Mesenchymal stem cell (in vitro differentiated cells and primary cell): ENCODE measurements around the gene SLC38A9.
A peak's percentile ranks its signal among the peaks of the same experiment; 100 is the strongest.

Experiments used
- DNase-seq: peaks from one replicate; pipeline ENCODE4 v3.0.0-alpha.2; 2013
- H2AFZ ChIP-seq: one replicate; pipeline ENCODE4 v1.6.1; 2013; ENCODE audit warnings: low read depth, mild to moderate bottlenecking, control low read depth, inconsistent platforms, low read length, moderate library complexity
- H2AK5ac ChIP-seq: 2 replicates; pipeline ENCODE4 v1.6.1; 2013; ENCODE audit warnings: low read length, moderate library complexity, mild to moderate bottlenecking, inconsistent platforms; ENCODE audit not compliant: severe bottlenecking
- H2BK120ac ChIP-seq: one replicate; pipeline ENCODE4 v1.6.1; 2013; ENCODE audit warnings: low read depth, mild to moderate bottlenecking, inconsistent platforms, low read length, moderate library complexity
- H2BK12ac ChIP-seq, 2 experiments: one replicate each; pipeline ENCODE4 v1.6.1; 2013; ENCODE audit warnings: inconsistent platforms in 2 of 2, low read length in 2 of 2, mild to moderate bottlenecking in 2 of 2, moderate library complexity in 2 of 2, control low read depth in 1 of 2
- H2BK15ac ChIP-seq: one replicate; pipeline ENCODE4 v1.6.1; 2013; ENCODE audit warnings: mild to moderate bottlenecking, low read depth, inconsistent platforms; ENCODE audit not compliant: poor library complexity, severe bottlenecking
- H2BK5ac ChIP-seq: 2 replicates; pipeline ENCODE4 v1.6.1; 2013; ENCODE audit warnings: low read depth, mild to moderate bottlenecking, low read length, control low read depth, inconsistent platforms; ENCODE audit not compliant: poor library complexity, severe bottlenecking
- H3K14ac ChIP-seq, 2 experiments: one replicate each; pipeline ENCODE4 v1.6.1; 2013; ENCODE audit warnings: inconsistent platforms in 2 of 2, low read length in 2 of 2, control low read depth in 1 of 2, mild to moderate bottlenecking in 1 of 2, moderate library complexity in 1 of 2
- H3K18ac ChIP-seq, 2 experiments: one replicate each; pipeline ENCODE4 v1.6.1; 2013; ENCODE audit warnings: inconsistent platforms in 2 of 2, low read length in 2 of 2, control low read depth in 1 of 2, low read depth in 1 of 2, mild to moderate bottlenecking in 1 of 2
- H3K23ac ChIP-seq, 2 experiments: one replicate each; pipeline ENCODE4 v1.6.1; 2013; ENCODE audit warnings: inconsistent platforms in 2 of 2, low read length in 2 of 2, mild to moderate bottlenecking in 2 of 2, moderate library complexity in 2 of 2, control low read depth in 1 of 2
- H3K27ac ChIP-seq: 2 replicates; pipeline ENCODE4 v1.5.1; 2013; ENCODE audit warnings: mild to moderate bottlenecking, moderate library complexity, low read length, control low read depth, inconsistent platforms; ENCODE audit not compliant: poor library complexity, severe bottlenecking
- H3K27me3 ChIP-seq, 2 experiments: 2 replicates each; pipeline versions ENCODE4 v1.6.1 to v1.7.0; 2013; ENCODE audit warnings: low read length in 2 of 2, mild to moderate bottlenecking in 2 of 2, moderate library complexity in 2 of 2, control low read depth in 1 of 2, inconsistent platforms in 1 of 2; ENCODE audit not compliant: control insufficient read depth in 1 of 2, insufficient read depth in 1 of 2
- H3K36me3 ChIP-seq, 2 experiments: 2 replicates each; pipeline versions ENCODE4 v1.6.1 to v1.7.0; 2013; ENCODE audit warnings: low read length in 2 of 2, control low read depth in 1 of 2, inconsistent platforms in 1 of 2, low read depth in 1 of 2, mild to moderate bottlenecking in 1 of 2; ENCODE audit not compliant: insufficient read depth in 2 of 2, control insufficient read depth in 1 of 2
- H3K4ac ChIP-seq, 2 experiments: one replicate each; pipeline ENCODE4 v1.6.1; 2013; ENCODE audit warnings: inconsistent platforms in 2 of 2, low read length in 2 of 2, mild to moderate bottlenecking in 2 of 2, moderate library complexity in 2 of 2, control low read depth in 1 of 2, low read depth in 1 of 2
- H3K4me1 ChIP-seq: 2 replicates; pipeline ENCODE4 v1.6.1; 2013; ENCODE audit warnings: low read depth, low read length, control low read depth; ENCODE audit not compliant: control insufficient read depth, insufficient read depth
- H3K4me2 ChIP-seq: 2 replicates; pipeline ENCODE4 v1.6.1; 2013; ENCODE audit warnings: low read length, mild to moderate bottlenecking, inconsistent platforms; ENCODE audit not compliant: poor library complexity, severe bottlenecking
- H3K4me3 ChIP-seq, 2 experiments: 2 replicates each; pipeline versions ENCODE4 v1.5.1 to v1.7.0; 2013; ENCODE audit warnings: low read length in 2 of 2, mild to moderate bottlenecking in 2 of 2, control low read depth in 1 of 2, low read depth in 1 of 2; ENCODE audit not compliant: insufficient read depth in 1 of 2
- H3K79me1 ChIP-seq: replicated peaks from 2 replicates; pipeline ENCODE4 v1.6.1; 2013; ENCODE audit warnings: mild to moderate bottlenecking, control low read depth, low read length, inconsistent platforms; ENCODE audit not compliant: poor library complexity, severe bottlenecking
- H3K9ac ChIP-seq: 2 replicates; pipeline ENCODE4 v1.7.0; 2013; ENCODE audit warnings: mild to moderate bottlenecking, low read length, moderate library complexity
- H3K9me3 ChIP-seq: 2 replicates; pipeline ENCODE4 v1.7.0; 2013; ENCODE audit warnings: mild to moderate bottlenecking, low read length; ENCODE audit not compliant: control insufficient read depth
- H4K8ac ChIP-seq: one replicate; pipeline ENCODE4 v1.6.1; 2013; ENCODE audit warnings: inconsistent platforms, mild to moderate bottlenecking, low read length, moderate library complexity
- H4K91ac ChIP-seq: one replicate; pipeline ENCODE4 v1.6.1; 2013; ENCODE audit warnings: mild to moderate bottlenecking, low read length, inconsistent platforms
- WGBS: methylation state at CpG from one replicate; pipeline ENCODE4 v1.1.7; 2013; ENCODE audit warnings: mixed read lengths; 5-methylcytosine and 5-hydroxymethylcytosine counted together

The SLC38A9 gene

DNA sequence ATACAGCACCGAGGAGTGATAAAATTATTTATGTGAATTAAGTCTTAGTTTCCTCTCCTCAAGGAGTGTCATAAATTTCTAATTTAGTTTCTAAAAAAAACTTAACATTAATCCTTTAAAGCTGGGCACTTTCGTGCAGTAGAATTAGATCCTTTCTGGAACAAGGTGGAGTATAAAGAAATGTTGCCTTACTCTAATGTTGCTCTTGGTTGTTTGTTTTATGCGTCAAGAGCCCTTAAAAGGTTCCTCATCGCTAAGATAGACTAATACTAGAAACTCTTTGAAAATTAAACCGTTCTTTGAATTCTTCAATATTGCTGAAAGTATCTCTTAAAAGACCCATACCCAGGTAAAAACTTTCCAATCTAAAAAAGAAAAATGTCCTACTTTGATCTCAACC, 93.8 kb downstream of the SLC38A9 start:
- no peak overlapping the region for H2BK15ac ChIP-seq
- H3K23ac ChIP-seq, result no peak overlapping the region
- H2AFZ ChIP-seq, result no peak overlapping the region
- DNase-seq, result no peak
- H3K79me1 ChIP-seq, result no peaks in the 10 kb centered on the region
- H3K4me3 ChIP-seq, result no peak overlapping the region
- no peak overlapping the region for H2BK12ac ChIP-seq
- H3K14ac ChIP-seq, result no peak overlapping the region
- no peak overlapping the region for H3K9ac ChIP-seq
- H3K36me3 ChIP-seq, result peaks cover 0 to 3% of the 10 kb centered on the region in 2 experiments
- no peak overlapping the region for H3K4me2 ChIP-seq
- no peak overlapping the region for H3K27ac ChIP-seq
- no peak overlapping the region for H3K18ac ChIP-seq
- H2AK5ac ChIP-seq, result no peak overlapping the region
- H3K4me1 ChIP-seq, result peaks cover 1% of the 10 kb centered on the region
- no peak overlapping the region for H2BK5ac ChIP-seq
- H4K8ac ChIP-seq, result no peak overlapping the region
- H3K9me3 ChIP-seq, result no peaks in the 10 kb centered on the region
- no peak overlapping the region for H2BK120ac ChIP-seq
- no peaks in the 10 kb centered on the region for H3K27me3 ChIP-seq
- H4K91ac ChIP-seq, result no peak overlapping the region
- H3K4ac ChIP-seq, result no peak overlapping the region
- WGBS, result 98% methylated on average over 4 of the region's 5 CpGs

DNA sequence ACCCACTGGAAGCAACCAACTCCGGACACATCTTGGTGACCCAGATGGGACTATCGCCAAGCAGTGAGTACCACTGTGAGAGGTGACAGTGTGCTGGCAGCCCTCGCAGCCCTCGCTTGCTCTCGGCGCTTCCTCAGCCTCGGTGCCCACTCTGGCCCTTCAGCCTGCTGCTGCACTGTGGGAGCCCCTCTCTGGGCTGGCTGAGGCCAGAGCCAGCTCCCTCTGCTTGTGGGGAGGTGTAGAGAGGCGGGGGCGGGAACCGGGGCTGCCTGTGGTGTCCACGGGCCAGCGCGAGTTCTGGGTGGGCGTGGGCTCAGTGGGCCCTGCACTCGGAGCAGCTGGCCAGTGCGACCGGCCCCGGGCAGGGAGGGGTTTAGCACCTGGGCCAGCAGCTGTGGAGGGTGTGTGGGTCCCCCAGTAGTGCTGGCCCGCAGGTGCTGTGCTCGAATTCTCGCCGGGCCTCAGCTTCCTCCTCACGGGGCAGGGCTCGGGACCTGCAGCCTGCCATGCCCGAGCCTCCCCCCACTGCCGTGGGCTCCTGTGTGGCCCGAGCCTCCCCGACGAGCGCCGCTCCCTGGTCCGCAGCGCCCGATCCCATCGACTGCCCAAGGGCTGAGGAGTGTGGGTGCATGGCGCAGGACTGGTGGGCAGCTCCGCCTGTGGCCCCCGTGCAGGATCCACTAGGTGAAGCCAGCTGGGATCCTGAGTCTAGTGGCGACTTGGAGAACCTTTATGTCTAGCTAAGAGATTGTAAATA, 98.8 kb downstream of the SLC38A9 start:
- no peak overlapping the region for H3K18ac ChIP-seq
- no peak overlapping the region for H3K23ac ChIP-seq

DNA sequence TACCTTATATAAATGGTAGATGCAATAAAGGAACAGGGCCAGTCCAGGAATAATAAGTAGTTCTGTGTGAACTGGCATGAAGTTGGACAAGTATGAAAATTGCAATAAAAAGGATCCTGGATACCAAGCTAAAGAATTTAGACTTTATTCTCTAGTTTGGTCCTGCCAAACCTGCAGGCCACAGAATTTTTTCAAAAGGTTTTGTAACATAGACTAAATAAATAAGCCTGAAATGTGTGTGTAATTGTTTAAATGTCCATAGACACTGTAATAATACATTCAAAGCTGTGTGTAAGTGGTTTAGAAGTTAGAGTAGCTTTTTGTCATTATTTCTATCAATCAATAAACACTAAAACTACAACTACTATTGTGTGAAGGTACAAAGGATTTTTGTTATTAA, 101.6 kb downstream of the SLC38A9 start:
- H3K23ac ChIP-seq, result no peak overlapping the region
- no peak overlapping the region for H4K91ac ChIP-seq
- H2BK12ac ChIP-seq, result no peak overlapping the region
- H3K36me3 ChIP-seq, result peaks cover 0 to 6% of the 10 kb centered on the region in 2 experiments
- no peak overlapping the region for H2BK5ac ChIP-seq
- DNase-seq, result no peak
- H3K27me3 ChIP-seq, result no peaks in the 10 kb centered on the region
- no peak overlapping the region for H3K4ac ChIP-seq
- H2AFZ ChIP-seq, result no peak overlapping the region
- no peak overlapping the region for H2BK120ac ChIP-seq
- no peak overlapping the region for H3K27ac ChIP-seq
- H3K4me1 ChIP-seq, result peaks cover 1% of the 10 kb centered on the region
- H4K8ac ChIP-seq, result no peak overlapping the region
- H3K79me1 ChIP-seq, result no peaks in the 10 kb centered on the region
- no peak overlapping the region for H2AK5ac ChIP-seq
- no peak overlapping the region for H3K4me2 ChIP-seq
- no peak overlapping the region for H3K18ac ChIP-seq
- H3K4me3 ChIP-seq, result no peak overlapping the region
- no peak overlapping the region for H3K14ac ChIP-seq
- no peaks in the 10 kb centered on the region for H3K9me3 ChIP-seq
- H2BK15ac ChIP-seq, result no peak overlapping the region
- H3K9ac ChIP-seq, result no peak overlapping the region

More for the DNA sequence above, 98.8 kb downstream of the SLC38A9 start:
- no peak for DNase-seq
- H3K27ac ChIP-seq, result no peak overlapping the region
- H3K14ac ChIP-seq, result no peak overlapping the region
- peaks cover 1% of the 10 kb centered on the region for H3K4me1 ChIP-seq
- H4K8ac ChIP-seq, result no peak overlapping the region
- no peak overlapping the region for H3K4ac ChIP-seq
- H2BK120ac ChIP-seq, result no peak overlapping the region
- over 99% methylated on average over 35 of the region's 39 CpGs for WGBS
- no peak overlapping the region for H3K4me3 ChIP-seq
- no peak overlapping the region for H2AK5ac ChIP-seq
- no peaks in the 10 kb centered on the region for H3K9me3 ChIP-seq
- H2BK15ac ChIP-seq, result no peak overlapping the region
- no peaks in the 10 kb centered on the region for H3K27me3 ChIP-seq
- no peak overlapping the region for H4K91ac ChIP-seq
- no peak overlapping the region for H3K4me2 ChIP-seq
- H3K79me1 ChIP-seq, result no peaks in the 10 kb centered on the region
- peaks cover 0 to 6% of the 10 kb centered on the region in 2 experiments for H3K36me3 ChIP-seq
- H2AFZ ChIP-seq, result no peak overlapping the region
- H2BK5ac ChIP-seq, result no peak overlapping the region
- no peak overlapping the region for H2BK12ac ChIP-seq
- H3K9ac ChIP-seq, result no peak overlapping the region

DNA sequence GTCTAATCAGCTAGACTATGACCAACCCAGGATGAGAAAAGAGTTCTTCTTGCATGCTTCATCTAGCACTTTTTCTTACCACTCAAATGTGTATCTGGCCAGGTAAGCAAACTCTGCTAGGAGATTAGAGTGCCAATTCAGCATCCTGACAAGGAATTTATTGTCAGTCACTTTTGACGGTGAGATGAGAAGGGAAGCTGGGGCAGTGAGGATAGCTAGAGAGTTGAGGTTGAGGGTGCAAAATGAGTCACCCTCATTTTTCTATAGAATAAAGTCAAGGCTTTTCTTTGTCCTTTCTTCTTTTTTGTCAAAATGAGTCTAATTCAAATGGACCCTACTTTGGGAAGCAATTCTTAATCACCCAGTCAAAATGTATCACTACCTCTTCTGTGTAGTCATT, 102.7 kb downstream of the SLC38A9 start:
- no peak overlapping the region for H3K18ac ChIP-seq
- H3K4me2 ChIP-seq, result no peak overlapping the region
- no peak overlapping the region for H2BK15ac ChIP-seq
- H3K4ac ChIP-seq, result no peak overlapping the region
- no peak overlapping the region for H4K8ac ChIP-seq
- no peak overlapping the region for H2AFZ ChIP-seq
- no peak overlapping the region for H2AK5ac ChIP-seq
- H3K36me3 ChIP-seq, result peaks cover 0 to 6% of the 10 kb centered on the region in 2 experiments
- no peak overlapping the region for H2BK120ac ChIP-seq
- no peaks in the 10 kb centered on the region for H3K9me3 ChIP-seq
- no peaks in the 10 kb centered on the region for H3K27me3 ChIP-seq
- H2BK5ac ChIP-seq, result no peak overlapping the region
- no peak for DNase-seq
- H3K4me1 ChIP-seq, result peaks cover 3% of the 10 kb centered on the region
- peak overlapping the region; percentile 15 for H4K91ac ChIP-seq
- no peak overlapping the region for H2BK12ac ChIP-seq
- no peak overlapping the region for H3K4me3 ChIP-seq
- H3K9ac ChIP-seq, result no peak overlapping the region
- no peak overlapping the region for H3K14ac ChIP-seq
- H3K27ac ChIP-seq, result no peak overlapping the region
- no peaks in the 10 kb centered on the region for H3K79me1 ChIP-seq
- WGBS, result 71% methylated on average over 1 of the region's 1 CpG
- H3K23ac ChIP-seq, result no peak overlapping the region
